SK-N-MC (cell line): ENCODE results near the gene TMEM255A.

ENCODE experiments used
- EZH2 ChIP-seq: fragments of 200-600 bp; sonication (generic); IDR thresholded peaks from one replicate; pipeline ENCODE4 v1.6.1; 2017; ENCODE audit warnings: antibody characterized with exemption
- FOXP2 ChIP-seq: optimal IDR thresholded peaks from 2 replicates; pipeline ENCODE3; 2011; ENCODE audit warnings: mild to moderate bottlenecking, moderate library complexity; ENCODE audit not compliant: insufficient read depth; ENCODE audit errors: extremely low read length, control extremely low read depth
- POLR2AphosphoS5 ChIP-seq: IDR thresholded peaks from 2 replicates; pipeline ENCODE4 v1.6.1; 2012; ENCODE audit warnings: mild to moderate bottlenecking, low read depth, low read length, borderline replicate concordance

GRCh38 chrX:120334151-120334550 lies 22.9 kb upstream of the TMEM255A start:
- TF ChIP-seq EZH2 (no peak), POLR2AphosphoS5 (no peak), FOXP2 (no peak)
